ENCODE results near the gene CAMTA1. TPM values are rescaled to one million over a fixed set of nuclear protein-coding genes. Genes with fewer than 3 reads are reported as not detected.
"Not testable (repeated sequence)": the region's sequence is repeated elsewhere in the genome, so short reads cannot be mapped to it uniquely, and the experiment has no call there.

CAMTA1 gene
- total RNA-seq, 1 donor from 2014 or later: 79.3 TPM

DNA sequence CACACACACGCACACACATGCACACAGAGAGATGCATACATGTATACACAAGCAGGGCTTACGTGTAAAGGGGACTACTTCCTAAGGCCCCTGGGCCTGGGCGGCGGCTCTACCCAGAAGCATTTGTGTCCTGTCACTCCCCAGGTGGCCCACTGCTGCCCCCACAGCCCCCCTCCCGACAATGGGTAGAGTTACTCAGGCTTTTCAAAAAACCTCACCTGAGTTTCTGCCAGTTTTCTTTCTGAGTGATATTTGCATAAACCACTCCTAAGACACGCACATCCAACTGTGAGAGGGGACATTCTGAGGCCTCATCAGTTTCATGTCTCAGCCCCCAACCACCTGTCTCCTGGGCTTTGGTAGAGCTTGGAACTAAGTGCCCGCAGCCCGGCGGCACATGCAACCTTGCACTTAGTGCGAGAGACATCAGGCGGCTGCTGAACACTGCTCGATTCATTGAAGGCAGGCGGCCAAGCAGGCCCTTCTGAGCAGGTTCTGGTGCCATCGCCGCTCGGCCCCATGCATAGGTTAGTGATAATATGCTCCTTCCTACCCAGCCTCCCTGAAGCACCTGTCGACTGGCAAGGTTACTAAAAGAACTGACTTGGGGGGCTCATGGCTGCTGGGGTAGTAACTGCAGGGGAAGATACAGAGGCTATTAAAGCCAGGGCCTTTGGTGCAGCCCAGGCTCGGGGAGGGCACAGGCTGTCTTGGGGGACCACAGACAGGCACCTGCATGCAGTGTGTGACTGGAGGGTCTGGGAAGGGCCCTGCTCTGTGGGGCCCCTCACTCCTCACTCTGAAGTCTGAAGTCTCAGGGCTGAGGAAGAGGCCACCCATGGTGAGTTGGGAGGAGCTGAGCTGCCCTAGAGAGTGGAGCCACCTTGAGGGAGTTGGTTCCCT, 621.6 kb downstream of the CAMTA1 start:
- DNase-seq (ENCODE audit: low read depth): no peak

DNA sequence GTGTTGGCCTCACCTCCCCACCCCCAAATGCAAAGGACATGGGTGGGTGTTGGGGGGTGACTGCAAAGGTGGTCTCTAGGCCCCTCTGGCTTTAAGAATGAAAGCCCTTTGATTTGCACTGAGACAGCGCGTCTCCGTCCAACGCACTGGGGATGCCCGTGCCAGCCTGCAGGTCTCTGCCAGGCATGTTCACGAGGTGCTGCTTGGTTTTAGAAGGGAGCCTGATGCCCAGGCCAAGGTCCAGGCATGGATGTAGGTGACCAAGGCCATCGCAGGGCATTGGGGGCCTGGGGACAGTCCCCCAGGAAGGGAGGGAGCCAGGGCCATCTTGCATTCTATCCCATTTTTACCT, 622.3 kb downstream of the CAMTA1 start:
- no peak for DNase-seq (ENCODE audit: low read depth)

DNA sequence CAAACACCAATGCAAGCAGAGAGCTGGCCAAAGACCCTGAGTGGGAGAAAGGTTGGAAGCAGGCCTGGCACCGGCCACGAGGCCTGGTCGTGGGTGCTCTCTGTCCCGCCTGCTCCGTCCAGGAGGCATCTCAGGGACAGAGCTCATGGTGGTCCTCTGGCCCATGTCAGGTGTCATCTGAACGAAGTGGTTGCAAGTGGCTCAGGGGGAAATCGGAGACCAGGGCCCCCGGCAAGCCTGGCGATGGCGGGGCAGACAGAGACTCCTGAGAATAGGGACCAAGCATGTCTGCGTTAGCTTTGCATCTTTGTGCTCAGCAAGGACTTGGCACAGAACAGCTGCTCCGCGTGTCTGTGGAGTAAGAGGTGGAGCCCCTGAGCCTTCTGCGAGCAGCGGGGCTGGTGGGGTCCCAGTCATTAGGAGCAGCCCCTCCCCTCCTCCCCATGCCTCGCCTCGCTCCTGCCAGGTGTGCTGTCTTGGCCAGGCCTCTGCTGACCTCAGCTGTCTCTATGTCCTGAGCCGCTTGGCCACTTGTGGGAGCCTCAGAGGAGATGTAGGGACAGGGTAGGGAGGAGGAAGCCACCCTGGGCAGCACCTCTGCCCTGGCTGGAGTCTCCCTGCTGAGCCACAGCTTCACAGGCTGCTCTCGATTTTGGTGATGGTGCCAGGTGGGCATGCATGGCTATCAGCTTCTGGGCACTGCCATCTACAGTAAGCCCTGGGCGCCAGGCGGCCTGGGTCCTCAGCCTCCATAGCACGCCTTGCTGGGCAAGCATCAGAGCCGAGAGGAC, 622.9 kb downstream of the CAMTA1 start:
- no peak for DNase-seq (ENCODE audit: low read depth)

DNA sequence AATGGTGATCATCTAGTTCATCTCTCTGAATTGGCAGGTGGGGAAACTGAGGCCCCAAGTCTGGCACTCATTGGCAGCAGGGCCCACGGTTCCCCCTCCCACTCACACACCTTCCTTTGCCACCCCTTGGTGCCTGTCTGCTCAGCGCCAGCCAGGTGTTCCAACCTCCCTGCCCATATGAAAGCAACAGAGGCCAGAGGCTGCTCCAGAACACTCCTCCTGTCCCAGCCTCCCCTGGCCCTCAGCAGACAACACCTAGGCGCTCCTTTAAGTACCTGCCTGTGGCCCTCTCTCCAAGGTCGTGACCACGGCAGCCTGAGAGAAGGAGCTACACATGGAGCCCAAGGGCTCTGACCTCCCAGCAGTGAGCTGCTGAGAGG, 623.5 kb downstream of the CAMTA1 start:
- DNase-seq (ENCODE audit: low read depth): no peak

DNA sequence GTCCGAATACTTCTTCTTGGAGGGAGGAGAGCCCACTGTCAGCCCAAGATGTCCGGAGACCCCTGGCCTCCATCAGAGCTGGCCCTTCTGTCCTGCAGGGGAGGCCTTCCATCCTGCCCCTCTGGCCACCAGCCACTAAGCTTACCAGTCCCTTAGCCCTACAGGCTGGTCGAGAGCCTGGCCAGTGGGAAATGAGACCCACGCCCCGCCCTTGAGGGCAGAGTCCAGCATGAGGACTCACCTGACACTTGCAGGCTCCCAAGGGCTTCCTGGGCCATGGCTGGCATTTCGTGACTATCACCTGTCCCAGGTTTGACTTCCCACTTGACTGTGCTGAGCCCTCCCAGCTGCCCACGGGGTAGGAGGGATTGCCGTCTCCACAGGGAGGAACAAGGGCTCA, 624.0 kb downstream of the CAMTA1 start:
- DNase-seq (ENCODE audit: low read depth): no peak

DNA sequence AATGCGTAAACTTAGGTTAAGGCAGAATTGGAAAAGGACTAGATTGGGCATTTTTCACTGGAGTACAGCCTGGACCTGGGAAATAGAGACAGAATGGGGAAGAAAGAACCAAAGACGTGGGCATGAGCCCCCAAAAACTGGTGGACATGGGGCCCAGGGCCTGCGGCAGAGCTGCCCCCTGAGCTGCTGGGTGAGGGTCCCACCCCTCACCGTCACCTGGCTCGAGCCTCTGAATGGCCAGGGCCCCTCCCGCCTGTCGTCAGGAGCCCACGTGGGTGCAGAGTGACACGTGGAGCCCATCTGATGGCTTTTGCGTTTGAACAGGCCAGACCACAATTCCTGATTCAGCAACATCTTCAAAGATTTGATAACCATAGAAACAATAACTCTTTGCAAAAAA, 624.9 kb downstream of the CAMTA1 start:
- DNase-seq (ENCODE audit: low read depth): no peak

DNA sequence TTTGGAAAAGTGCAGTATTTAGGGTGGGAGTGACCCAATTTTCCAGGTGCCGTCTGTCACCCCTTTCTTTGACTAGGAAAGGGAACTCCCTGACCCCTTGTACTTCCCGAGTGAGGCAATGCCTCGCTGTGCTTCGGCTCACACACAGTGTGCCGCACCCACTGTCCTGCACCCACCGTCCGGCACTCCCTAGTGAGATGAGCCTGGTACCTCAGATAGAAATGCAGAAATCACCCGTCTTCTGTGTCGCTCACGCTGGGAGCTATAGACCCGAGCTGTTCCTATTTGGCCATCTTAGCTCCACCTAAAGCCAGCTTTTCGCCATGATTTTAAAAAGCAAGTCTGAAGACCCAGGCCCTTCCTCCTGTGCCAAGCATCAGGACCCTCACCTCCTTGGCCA, 632.4 kb downstream of the CAMTA1 start:
- not testable (repeated sequence) for DNase-seq (ENCODE audit: low read depth)

DNA sequence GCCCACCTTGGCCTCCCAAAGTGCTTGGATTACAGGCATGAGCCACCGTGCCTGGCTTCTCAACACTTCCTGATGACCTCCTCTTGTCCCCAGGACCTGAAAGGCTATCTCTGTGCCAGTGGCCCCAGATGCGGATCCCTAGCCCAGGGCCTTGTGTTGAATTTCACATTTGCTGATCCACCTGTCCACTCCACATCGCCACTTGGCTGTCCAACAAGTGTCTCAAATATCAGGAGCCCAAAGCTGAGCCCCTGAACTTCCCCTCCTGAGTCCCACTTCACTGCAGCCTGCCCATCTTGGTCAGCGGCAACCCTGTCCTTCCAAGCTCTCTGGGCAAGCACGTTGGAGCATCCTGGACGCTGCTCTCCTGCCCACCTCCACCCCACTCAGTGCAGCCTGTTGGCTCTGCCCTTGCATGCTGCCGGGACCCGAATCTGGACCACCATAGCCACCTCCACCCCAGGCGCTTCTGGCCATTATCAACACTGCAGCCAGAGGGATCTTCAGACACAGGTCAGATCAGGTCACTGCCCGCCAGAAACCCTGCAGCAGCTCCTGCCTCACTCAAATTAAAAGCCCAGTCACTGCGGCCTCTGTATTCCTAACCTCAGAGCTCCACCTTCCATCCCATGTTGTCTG, 633.3 kb downstream of the CAMTA1 start:
- DNase-seq (ENCODE audit: low read depth): no peak

DNA sequence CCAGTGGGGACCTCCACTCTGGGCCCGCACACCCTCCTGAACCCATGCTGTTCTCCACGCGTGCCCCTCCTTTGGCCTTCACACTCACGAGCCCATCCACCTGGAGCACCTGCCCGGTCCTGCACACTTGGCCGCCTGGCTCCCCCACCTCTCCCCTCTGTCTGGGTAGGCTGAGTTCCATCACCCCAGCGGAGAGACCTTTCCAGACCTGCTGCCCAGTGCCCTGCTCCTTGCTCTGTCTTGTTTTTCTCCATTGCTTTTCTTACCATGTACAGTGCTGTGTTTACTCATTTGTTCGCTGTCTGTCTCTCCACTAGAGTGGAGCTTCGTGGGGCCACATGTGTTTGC, 634.8 kb downstream of the CAMTA1 start:
- no peak for DNase-seq (ENCODE audit: low read depth)

DNA sequence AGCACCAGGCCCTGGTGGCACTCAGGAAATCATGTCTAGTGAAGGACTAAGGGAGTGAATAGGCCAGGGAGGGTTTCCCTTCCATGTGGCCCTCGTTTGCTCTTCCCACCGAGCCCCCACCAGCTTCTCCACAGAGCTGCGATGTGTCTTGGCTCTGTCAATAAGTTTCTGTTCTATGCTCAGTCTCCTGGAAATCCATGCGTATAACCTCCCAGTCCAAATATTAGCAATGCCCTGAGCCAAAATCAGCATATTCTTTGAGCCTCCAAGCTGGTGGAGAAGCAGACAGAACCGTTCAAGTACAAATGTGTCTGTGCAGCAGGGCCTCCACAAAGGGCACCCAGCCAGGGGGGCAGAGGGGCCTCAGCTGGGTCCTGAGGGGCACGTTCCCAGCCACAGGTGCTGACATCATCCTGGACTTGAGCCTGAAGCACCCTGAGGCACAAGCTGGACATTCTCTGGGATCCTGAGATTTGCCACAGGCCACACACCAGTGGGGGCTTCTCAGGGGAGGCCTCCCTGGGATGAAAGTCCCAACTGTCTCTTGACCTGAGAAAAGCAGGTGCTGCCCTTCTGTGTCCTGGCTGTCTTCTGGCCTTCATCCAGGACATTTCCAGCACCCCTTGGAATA, 635.3 kb downstream of the CAMTA1 start:
- DNase-seq (ENCODE audit: low read depth): no peak

DNA sequence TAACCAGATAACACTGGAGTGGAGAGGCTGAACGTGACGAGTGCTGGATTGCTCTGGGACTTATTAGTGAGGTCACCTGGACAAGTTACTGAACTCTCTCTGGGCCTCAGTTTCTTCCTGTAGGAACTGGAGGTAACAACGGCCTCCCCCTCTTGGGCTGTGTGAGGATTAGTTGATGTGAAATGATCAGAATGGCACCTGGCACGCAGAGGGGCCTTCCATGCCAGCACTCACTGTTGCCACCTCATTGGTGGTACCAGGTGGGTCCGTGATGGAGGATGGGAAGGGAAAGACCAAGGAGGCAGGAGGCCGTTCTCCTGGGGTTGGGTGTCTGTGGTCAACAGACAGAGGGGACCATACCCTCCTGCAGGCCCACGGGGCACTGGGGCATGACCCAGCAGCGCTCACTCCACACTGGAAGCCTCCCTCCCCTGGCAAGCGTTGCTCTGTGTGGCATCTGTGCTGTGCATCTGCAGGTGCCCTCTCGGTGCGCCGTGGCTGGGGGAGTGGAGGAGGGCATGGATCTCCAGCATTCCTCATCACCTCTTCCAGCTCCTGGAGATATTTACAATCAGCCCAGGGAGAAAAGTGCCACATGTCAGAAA, 636.3 kb downstream of the CAMTA1 start:
- no peak for DNase-seq (ENCODE audit: low read depth)

DNA sequence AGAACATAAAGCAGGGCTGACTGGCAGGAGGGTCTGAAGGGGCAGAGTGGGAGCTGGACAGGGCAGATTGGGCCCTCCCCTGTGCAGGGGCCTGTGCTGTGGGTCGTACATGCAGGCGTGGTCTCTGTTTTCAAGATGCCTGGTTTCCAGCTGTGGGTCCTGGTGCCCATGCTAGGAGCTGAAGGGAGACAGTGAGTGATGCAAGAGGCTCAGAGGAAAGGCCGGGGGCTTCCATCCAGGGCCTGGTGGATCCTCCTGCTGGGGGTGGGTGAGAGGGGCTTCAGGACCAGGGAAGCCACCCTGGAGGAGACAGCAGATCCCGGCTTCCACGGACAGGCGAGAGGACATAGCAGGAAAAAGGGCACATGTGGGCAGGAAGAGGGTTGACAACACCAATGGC, 636.8 kb downstream of the CAMTA1 start:
- DNase-seq (ENCODE audit: low read depth): no peak

DNA sequence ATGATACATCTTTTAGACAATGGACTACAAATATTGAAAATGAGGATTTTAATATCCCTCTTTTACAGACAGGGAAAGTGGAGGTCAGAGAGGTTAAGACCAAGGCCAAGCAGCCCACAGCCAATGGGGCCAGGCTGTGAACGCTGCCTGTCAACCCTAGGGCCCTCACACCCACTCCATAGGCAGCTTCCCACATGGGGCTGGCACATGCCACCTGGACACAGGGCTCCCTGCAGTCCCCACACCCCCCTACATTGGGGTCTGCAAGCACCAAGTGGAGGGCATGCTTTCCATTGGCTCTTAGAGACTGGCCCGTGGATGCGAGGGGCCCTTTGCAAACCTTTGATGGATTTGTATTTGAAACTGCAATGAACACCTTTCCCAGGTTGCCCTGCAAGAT, 637.3 kb downstream of the CAMTA1 start:
- DNase-seq (ENCODE audit: low read depth): no peak

DNA sequence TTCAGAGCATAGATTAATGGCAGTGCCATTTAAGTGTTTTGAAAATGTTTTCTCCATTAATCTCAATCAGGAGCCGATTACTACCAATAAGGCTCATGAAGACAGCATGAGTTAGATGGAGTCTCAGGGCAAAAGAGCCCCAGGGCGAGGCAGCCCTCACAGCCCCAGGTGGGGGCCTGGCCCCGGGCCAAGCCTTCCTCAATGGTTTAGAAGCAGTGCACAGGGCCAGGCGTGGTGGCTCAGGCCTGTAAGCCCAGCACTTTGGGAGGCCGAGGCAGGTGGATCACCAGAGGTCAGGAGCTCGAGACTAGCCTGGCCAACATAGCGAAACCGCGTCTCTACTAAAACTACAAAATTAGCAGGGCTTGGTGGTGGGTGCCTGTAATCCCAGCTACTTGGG, 637.7 kb downstream of the CAMTA1 start:
- DNase-seq (ENCODE audit: low read depth): no peak

DNA sequence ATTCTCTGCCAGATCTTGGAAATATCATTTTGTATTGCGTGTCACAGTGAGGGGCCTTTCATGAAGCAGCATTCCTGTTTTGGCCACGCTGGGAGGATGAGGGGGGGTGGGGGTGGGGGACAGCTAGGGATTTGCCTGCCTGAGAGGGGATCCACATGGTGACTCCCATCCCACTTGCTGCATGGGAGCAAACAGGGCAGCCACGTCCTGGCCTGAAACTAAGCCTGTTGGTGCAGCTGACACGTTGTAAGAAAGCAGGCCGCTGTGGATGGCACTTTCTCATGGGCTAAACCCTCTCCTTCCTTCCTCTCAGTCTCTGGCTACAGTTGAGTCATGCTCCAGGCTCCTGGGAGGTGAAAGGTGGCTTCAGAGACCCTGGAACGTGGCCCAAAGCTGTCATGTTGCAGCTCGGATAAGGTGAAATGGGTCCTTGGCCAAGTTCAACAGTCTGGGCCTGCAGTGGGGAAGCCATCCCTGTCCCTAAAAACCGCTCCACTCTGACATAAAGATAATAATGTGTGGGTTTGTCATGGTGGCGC, 639.2 kb downstream of the CAMTA1 start:
- DNase-seq (ENCODE audit: low read depth): no peak

DNA sequence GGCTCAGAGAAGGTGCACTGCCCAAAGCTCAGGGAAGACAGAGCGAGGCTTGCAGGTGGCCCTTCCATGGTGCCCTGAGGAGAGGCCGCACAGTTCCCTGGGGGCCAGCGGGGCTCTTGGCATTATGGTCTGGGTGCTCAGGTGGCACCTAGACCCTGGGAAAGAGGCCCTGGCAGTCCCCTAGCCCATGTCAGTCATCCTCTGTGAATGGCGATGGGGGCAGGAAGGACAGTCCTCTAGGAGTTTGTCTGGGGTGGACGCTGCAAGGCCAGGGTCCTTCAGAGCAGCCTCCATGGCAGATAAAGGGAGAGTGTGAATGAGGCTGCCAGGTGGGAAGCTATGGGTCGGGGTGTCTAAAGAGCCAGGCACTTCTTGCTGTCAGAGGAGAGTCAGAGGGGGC, 640.0 kb downstream of the CAMTA1 start:
- no peak for DNase-seq (ENCODE audit: low read depth)

DNA sequence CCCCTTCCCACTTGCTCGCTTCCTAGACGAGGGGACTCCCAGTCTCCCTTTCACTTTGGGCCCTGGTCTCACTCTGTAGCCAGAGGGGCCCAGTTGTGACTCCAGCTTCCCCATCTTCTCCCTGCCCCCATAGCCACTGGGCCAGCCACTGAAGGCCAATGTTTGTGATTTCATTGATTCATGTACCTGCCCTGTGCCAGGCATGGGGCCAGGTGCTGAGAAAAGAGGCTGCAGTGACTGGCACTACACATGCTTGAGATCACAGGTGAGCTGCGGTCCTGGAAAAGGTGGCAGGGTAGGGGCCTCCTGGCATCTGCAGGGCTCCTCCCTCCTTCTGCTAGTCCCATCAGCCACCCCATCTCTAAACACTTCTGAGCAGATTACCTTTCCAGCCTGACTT, 640.5 kb downstream of the CAMTA1 start:
- DNase-seq (ENCODE audit: low read depth): no peak

DNA sequence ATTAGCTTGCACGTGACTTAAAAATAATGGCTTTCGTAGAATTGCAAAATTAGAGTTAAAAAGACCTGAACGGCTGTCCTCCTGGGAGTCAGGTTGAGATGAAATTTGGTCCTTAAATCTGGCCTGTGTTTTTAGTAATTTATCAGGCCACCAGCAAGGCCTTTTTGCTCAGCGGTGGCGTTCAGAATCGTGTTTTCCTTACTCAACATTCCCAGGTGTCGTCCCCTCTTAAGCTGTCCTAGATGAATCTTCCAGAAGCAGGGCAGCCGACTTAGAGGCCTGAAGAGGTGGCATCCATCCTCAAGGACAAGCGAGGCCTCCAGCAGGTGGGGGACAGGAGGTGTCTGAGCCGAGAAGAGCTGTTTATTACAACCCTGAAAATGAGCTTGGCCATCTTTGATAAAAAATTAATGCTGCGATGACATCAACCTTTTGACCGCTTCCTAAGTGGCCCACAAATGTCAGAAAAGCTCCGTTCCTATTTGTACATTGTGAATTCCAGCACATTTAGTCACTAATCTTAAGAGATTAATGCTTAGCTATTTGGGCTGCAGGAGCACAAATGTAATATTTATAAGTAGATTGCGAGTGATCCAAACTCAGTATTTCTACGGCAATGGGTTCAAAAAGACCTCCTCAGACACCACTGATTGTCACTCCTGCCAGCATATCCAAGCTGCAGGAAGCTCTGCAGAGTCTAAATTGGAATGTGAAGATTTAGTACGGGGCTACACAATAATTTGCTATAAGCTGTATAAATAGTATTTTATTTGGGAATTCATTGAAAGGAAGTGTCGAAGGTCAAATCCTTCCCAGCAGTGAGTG, 641.7 kb downstream of the CAMTA1 start:
- no peak for DNase-seq (ENCODE audit: low read depth)

DNA sequence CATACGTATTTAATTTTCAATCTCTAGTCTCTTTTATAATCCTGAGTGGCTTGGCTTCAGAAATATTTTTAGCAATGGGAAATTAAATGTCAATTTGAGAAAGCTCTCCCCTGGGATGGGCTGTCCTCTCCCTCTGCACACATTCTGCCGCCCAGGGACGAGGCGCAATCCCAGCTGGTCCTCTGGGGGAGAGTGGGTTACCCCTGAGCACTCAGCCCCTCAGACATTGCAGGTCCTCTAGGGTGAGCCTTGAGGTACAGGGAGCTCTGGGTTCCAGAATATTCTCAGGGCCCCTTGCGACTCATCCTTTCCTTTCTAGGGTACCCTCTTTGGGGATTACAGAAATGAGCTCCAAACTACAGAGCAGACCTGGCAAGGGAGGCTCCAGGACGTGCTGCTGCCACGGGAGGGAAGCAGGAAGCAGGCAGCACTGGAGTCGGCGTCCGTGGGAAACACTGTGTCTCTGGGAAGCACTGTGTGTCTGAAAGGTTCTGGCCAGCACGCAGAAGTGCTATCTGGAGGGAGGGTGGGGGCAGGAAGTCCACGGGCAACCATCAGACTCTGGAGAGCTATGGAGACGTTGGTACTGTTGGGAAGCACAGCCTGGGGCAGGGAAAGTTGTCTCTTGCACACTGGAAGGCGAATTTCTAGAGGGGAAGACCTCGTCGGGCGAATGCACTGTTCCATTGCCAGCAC, 642.5 kb downstream of the CAMTA1 start:
- DNase-seq (ENCODE audit: low read depth): no peak

DNA sequence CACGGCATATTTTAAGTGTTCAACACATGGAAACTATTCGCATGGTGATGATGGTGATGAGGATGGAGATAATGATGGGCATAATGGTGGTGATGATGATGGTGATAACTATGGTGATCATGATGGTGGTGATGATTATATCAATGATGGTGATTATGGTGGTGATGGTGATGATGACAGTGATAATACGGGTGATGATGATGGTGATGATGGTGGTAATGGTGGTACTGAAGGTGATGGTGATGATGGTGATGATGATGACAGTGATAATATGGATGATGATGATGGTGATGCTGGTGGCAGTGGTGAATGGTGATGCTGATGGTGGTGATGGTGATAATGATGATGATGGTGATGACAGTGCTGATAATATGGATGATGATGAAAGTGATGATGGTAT, 644.0 kb downstream of the CAMTA1 start:
- no peak for DNase-seq (ENCODE audit: low read depth)
